GM23338 (cell line): ENCODE results near the gene COBLL1. TPM values are rescaled to one million over a fixed set of nuclear protein-coding genes. Genes with fewer than 3 reads are reported as not detected.

Experiments
- ATAC-seq: fragments of 200-7000 bp; cut with Tn5 transposase; 3 replicates; pipeline ENCODE4 v1.9.1; 2020
- DNase-seq: peaks from one replicate; pipeline ENCODE4 v3.0.0-alpha.2; 2015; ENCODE audit warnings: low spot score
- H2AFZ ChIP-seq: fragments of 200-600 bp; sonication (generic); 2 replicates; pipeline ENCODE4 v1.8.0; 2016; ENCODE audit warnings: antibody characterized with exemption, mild to moderate bottlenecking, moderate library complexity
- H3F3A ChIP-seq: fragments of 200-600 bp; sonication (generic); replicated peaks from 2 replicates; pipeline ENCODE4 v1.8.0; 2017; ENCODE audit warnings: antibody characterized with exemption, mixed run types, low read depth
- H3K27ac ChIP-seq: fragments of 200-600 bp; sonication (generic); 2 replicates; pipeline ENCODE4 v1.6.1; 2016; ENCODE audit warnings: low read depth
- H3K27me3 ChIP-seq: fragments of 200-600 bp; sonication (generic); 2 replicates; pipeline ENCODE4 v1.8.0; 2016; ENCODE audit warnings: mild to moderate bottlenecking, mixed run types, moderate library complexity; ENCODE audit not compliant: insufficient read depth
- H3K36me3 ChIP-seq: fragments of 200-600 bp; sonication (generic); 2 replicates; pipeline ENCODE4 v1.8.0; 2016; ENCODE audit warnings: mild to moderate bottlenecking; ENCODE audit not compliant: insufficient read depth
- H3K4me1 ChIP-seq: fragments of 200-600 bp; sonication (generic); 2 replicates; pipeline ENCODE4 v1.8.0; 2016; ENCODE audit warnings: mild to moderate bottlenecking, moderate library complexity; ENCODE audit not compliant: insufficient read depth
- H3K4me2 ChIP-seq: fragments of 200-600 bp; sonication (generic); 2 replicates; pipeline ENCODE4 v1.7.1; 2017; ENCODE audit warnings: mixed run types
- H3K4me3 ChIP-seq: fragments of 200-600 bp; sonication (generic); 2 replicates; pipeline ENCODE4 v1.6.1; 2016; ENCODE audit warnings: mixed run types
- H3K79me2 ChIP-seq: fragments of 200-600 bp; sonication (generic); replicated peaks from 2 replicates; pipeline ENCODE4 v1.8.0; 2017; ENCODE audit warnings: mild to moderate bottlenecking; ENCODE audit not compliant: insufficient read depth
- H3K9me2 ChIP-seq: fragments of 200-600 bp; sonication (generic); 2 replicates; pipeline ENCODE4 v1.8.0; 2017; ENCODE audit not compliant: insufficient read depth
- H4K20me1 ChIP-seq: fragments of 200-600 bp; sonication (generic); replicated peaks from 2 replicates; pipeline ENCODE4 v1.8.0; 2017; ENCODE audit warnings: mild to moderate bottlenecking; ENCODE audit not compliant: insufficient read depth
- H3K27ac Mint-ChIP-seq: 2 replicates; pipeline ENCODE4 v1.8.0; 2020; ENCODE audit warnings: inconsistent platforms, mild to moderate bottlenecking, moderate library complexity, mixed read lengths
- H3K27me3 Mint-ChIP-seq: 3 replicates; pipeline ENCODE4 v1.8.0; 2022; ENCODE audit warnings: low read depth, mild to moderate bottlenecking, moderate library complexity, mixed read lengths, inconsistent platforms; ENCODE audit not compliant: insufficient read depth, poor library complexity
- H3K36me3 Mint-ChIP-seq: 3 replicates; pipeline ENCODE4 v1.8.0; 2021; ENCODE audit warnings: low read depth, mild to moderate bottlenecking, inconsistent platforms, moderate library complexity, mixed read lengths
- H3K4me1 Mint-ChIP-seq: 3 replicates; pipeline ENCODE4 v1.8.0; 2020; ENCODE audit warnings: mild to moderate bottlenecking, inconsistent platforms, mixed read lengths
- H3K4me3 Mint-ChIP-seq: 3 replicates; pipeline ENCODE4 v1.8.0; 2021; ENCODE audit warnings: moderate library complexity, mild to moderate bottlenecking, inconsistent platforms, mixed read lengths
- H3K9me3 Mint-ChIP-seq: 3 replicates; pipeline ENCODE4 v1.8.0; 2020; ENCODE audit warnings: moderate library complexity, mild to moderate bottlenecking, inconsistent platforms, mixed read lengths
- CREB1 ChIP-seq: fragments of 250-450 bp; sonication (Bioruptor Pico); IDR thresholded peaks from 2 replicates; pipeline ENCODE4 v1.5.0; 2020; ENCODE audit warnings: low read depth, mild to moderate bottlenecking, moderate library complexity
- EZH2 ChIP-seq: fragments of 200-600 bp; sonication (generic); IDR thresholded peaks from one replicate; pipeline ENCODE4 v1.8.0; 2017; ENCODE audit warnings: antibody characterized with exemption, mild to moderate bottlenecking, low read depth; ENCODE audit not compliant: unreplicated experiment
- JUNB ChIP-seq: IDR thresholded peaks from one replicate; pipeline ENCODE4 v1.6.1; 2016; ENCODE audit warnings: antibody characterized with exemption; ENCODE audit not compliant: unreplicated experiment
- NANOG ChIP-seq: IDR thresholded peaks from 2 replicates; pipeline ENCODE4 v1.6.1; 2016; ENCODE audit warnings: antibody characterized with exemption, borderline replicate concordance
- POLR2AphosphoS5 ChIP-seq: IDR thresholded peaks from 2 replicates; pipeline ENCODE4 v1.6.1; 2016; ENCODE audit warnings: antibody characterized with exemption, low read depth
- STAT1 ChIP-seq: IDR thresholded peaks from one replicate; pipeline ENCODE4 v1.6.1; 2016; ENCODE audit warnings: antibody characterized with exemption; ENCODE audit not compliant: unreplicated experiment
- polyA plus RNA-seq: library from polyadenylated mRNA; unstranded; fragments of >200 nt; fragmentation: Nextera tagmentation; extraction: Ambion mirVana; gene quantifications from 2 replicates; pipeline ENCODE4 v1.2.1, GENCODE V29; 2016
- total RNA-seq: library from RNA; depleted of rRNA; stranded (reverse); fragments of >200 nt; shearing (Covaris generic); gene quantifications from 2 replicates; pipeline ENCODE4 v1.2.3, GENCODE V29; 2014
- TF ChIP-seq, protein P1 (sequence below): fragments of 250-450 bp; sonication (Bioruptor Pico); IDR thresholded peaks from 2 replicates; pipeline ENCODE4 v1.5.0; 2020; ENCODE audit warnings: mild to moderate bottlenecking, moderate library complexity
- TF ChIP-seq, protein P2 (sequence below), 2 experiments: fragments of 200-600 bp in 1 of 2; sonication (generic) in 1 of 2; conservative IDR thresholded peaks; 2 replicates each; pipeline versions ENCODE4 v1.5.1 to v1.6.1; 2016 to 2017; ENCODE audit warnings: antibody characterized with exemption in 2 of 2, low read depth in 2 of 2, mild to moderate bottlenecking in 2 of 2, moderate library complexity in 1 of 2

Gene COBLL1
- total and polyA plus RNA-seq, 2 experiments from 2014 or later: 2.9 to 7.4 TPM

DNA sequence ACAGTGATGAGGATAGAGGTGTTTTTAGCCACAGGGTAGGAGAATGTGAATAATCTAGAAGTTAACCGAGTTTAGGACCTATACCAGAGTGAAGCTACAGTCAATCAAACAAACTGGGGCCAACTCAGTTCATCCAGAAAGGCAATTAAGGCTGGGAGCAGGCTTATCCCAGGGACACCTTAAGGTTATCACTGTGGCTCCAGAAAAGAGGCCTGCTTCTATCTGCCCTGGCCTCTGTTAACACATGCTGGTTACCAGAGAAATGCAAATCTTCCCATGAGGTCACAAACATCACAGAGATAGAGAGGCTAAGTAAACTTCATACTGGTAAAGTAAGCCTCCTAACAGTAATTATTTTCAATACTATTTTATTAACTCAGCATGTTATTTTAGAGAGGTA lies 127.2 kb downstream of the COBLL1 start (continued):
- TF ChIP-seq, protein P1, sequence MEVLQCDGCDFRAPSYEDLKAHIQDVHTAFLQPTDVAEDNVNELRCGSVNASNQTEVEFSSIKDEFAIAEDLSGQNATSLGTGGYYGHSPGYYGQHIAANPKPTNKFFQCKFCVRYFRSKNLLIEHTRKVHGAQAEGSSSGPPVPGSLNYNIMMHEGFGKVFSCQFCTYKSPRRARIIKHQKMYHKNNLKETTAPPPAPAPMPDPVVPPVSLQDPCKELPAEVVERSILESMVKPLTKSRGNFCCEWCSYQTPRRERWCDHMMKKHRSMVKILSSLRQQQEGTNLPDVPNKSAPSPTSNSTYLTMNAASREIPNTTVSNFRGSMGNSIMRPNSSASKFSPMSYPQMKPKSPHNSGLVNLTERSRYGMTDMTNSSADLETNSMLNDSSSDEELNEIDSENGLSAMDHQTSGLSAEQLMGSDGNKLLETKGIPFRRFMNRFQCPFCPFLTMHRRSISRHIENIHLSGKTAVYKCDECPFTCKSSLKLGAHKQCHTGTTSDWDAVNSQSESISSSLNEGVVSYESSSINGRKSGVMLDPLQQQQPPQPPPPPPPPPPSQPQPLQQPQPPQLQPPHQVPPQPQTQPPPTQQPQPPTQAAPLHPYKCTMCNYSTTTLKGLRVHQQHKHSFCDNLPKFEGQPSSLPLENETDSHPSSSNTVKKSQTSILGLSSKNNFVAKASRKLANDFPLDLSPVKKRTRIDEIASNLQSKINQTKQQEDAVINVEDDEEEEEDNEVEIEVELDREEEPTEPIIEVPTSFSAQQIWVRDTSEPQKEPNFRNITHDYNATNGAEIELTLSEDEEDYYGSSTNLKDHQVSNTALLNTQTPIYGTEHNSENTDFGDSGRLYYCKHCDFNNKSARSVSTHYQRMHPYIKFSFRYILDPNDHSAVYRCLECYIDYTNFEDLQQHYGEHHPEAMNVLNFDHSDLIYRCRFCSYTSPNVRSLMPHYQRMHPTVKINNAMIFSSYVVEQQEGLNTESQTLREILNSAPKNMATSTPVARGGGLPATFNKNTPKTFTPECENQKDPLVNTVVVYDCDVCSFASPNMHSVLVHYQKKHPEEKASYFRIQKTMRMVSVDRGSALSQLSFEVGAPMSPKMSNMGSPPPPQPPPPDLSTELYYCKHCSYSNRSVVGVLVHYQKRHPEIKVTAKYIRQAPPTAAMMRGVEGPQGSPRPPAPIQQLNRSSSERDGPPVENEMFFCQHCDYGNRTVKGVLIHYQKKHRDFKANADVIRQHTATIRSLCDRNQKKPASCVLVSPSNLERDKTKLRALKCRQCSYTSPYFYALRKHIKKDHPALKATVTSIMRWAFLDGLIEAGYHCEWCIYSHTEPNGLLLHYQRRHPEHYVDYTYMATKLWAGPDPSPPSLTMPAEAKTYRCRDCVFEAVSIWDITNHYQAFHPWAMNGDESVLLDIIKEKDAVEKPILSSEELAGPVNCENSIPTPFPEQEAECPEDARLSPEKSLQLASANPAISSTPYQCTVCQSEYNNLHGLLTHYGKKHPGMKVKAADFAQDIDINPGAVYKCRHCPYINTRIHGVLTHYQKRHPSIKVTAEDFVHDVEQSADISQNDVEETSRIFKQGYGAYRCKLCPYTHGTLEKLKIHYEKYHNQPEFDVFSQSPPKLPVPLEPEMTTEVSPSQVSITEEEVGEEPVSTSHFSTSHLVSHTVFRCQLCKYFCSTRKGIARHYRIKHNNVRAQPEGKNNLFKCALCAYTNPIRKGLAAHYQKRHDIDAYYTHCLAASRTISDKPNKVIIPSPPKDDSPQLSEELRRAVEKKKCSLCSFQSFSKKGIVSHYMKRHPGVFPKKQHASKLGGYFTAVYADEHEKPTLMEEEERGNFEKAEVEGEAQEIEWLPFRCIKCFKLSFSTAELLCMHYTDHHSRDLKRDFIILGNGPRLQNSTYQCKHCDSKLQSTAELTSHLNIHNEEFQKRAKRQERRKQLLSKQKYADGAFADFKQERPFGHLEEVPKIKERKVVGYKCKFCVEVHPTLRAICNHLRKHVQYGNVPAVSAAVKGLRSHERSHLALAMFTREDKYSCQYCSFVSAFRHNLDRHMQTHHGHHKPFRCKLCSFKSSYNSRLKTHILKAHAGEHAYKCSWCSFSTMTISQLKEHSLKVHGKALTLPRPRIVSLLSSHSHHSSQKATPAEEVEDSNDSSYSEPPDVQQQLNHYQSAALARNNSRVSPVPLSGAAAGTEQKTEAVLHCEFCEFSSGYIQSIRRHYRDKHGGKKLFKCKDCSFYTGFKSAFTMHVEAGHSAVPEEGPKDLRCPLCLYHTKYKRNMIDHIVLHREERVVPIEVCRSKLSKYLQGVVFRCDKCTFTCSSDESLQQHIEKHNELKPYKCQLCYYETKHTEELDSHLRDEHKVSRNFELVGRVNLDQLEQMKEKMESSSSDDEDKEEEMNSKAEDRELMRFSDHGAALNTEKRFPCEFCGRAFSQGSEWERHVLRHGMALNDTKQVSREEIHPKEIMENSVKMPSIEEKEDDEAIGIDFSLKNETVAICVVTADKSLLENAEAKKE (CRISPR knock-in tag): no peak
- no peak for TF ChIP-seq JUNB
- TF ChIP-seq EZH2: no peak
- TF ChIP-seq, protein P2, sequence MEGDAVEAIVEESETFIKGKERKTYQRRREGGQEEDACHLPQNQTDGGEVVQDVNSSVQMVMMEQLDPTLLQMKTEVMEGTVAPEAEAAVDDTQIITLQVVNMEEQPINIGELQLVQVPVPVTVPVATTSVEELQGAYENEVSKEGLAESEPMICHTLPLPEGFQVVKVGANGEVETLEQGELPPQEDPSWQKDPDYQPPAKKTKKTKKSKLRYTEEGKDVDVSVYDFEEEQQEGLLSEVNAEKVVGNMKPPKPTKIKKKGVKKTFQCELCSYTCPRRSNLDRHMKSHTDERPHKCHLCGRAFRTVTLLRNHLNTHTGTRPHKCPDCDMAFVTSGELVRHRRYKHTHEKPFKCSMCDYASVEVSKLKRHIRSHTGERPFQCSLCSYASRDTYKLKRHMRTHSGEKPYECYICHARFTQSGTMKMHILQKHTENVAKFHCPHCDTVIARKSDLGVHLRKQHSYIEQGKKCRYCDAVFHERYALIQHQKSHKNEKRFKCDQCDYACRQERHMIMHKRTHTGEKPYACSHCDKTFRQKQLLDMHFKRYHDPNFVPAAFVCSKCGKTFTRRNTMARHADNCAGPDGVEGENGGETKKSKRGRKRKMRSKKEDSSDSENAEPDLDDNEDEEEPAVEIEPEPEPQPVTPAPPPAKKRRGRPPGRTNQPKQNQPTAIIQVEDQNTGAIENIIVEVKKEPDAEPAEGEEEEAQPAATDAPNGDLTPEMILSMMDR (conservative IDR thresholded peaks at IDR 0.05; ENCODE audit: low read depth in 2 of 2): no peak
- TF ChIP-seq POLR2AphosphoS5: no peak

DNA sequence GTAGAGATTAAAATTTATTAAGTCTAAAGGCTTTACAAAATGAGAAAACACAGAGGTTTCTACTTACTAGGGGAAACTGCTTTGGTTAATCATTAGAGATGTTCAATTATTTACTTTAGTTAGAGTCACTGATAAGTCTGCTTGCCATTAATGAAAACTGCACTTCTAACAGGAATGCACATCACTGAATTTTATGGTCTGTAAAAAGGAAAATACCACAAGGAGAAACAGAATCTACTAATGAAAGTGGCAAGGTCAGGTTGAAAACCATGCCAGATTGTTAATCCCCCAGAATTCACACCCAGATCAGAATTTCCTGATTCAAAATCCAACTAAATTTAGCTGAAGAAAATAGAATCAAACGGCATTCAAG lies 129.9 kb downstream of the COBLL1 start:
- H3K4me1 Mint-ChIP-seq: peaks cover 5% of the 10 kb centered on the region; the same call in 2 of the 3 replicates
- Histone ChIP-seq H2AFZ (no peak overlapping the region), H3K27me3 (no peaks in the 10 kb centered on the region), H3F3A (no peaks in the 10 kb centered on the region), H3K9me2 (no peaks in the 10 kb centered on the region), H3K36me3 (no peaks in the 10 kb centered on the region), H3K4me3 (no peak overlapping the region), H3K4me1 (no peaks in the 10 kb centered on the region), H3K4me2 (no peak overlapping the region), H3K27ac (no peak overlapping the region), H4K20me1 (no peaks in the 10 kb centered on the region), H3K79me2 (no peaks in the 10 kb centered on the region)
- ATAC-seq (no peak), DNase-seq (no peak)
- H3K36me3 Mint-ChIP-seq: no peaks in the 10 kb centered on the region
- TF ChIP-seq STAT1: no peak
- TF ChIP-seq POLR2AphosphoS5: no peak
- TF ChIP-seq CREB1 (CRISPR knock-in tag): no peak
- TF ChIP-seq EZH2: no peak
- TF ChIP-seq JUNB: no peak
- TF ChIP-seq NANOG: no peak
- no peak overlapping the region for H3K27ac Mint-ChIP-seq
- H3K9me3 Mint-ChIP-seq: no peaks in the 10 kb centered on the region
- H3K27me3 Mint-ChIP-seq: peaks cover 2% of the 10 kb centered on the region
- H3K4me3 Mint-ChIP-seq: no peak overlapping the region
